Esophagus squamous epithelium (tissue), 4 donors: ENCODE measurements around the gene KRTAP3-2.

Source experiments
- CTCF ChIP-seq, 6 experiments: fragments of 450-650 bp in 4 of 6; fragments of 200-600 bp in 2 of 6; sonication (generic) in 2 of 6; IDR thresholded peaks; one replicate each; pipeline ENCODE4 v1.5.1; 2016 to 2019; ENCODE audit warnings: antibody characterized with exemption in 6 of 6, mild to moderate bottlenecking in 4 of 6, moderate library complexity in 4 of 6
- POLR2A ChIP-seq, 4 donors: fragments of 450-650 bp; IDR thresholded peaks; one replicate each; pipeline ENCODE4 v1.6.1; 2017; ENCODE audit warnings: antibody characterized with exemption in 4 of 4, mild to moderate bottlenecking in 4 of 4, moderate library complexity in 3 of 4

GRCh38 chr17:41010441-41010840 is 10.7 kb upstream of the KRTAP3-2 start:
- no peak for TF ChIP-seq CTCF (IDR thresholded peaks at IDR 0.05)
- no peak for TF ChIP-seq POLR2A (IDR thresholded peaks at IDR 0.05)
